ENCODE results near the gene FKBP4. TPM values are rescaled to one million over a fixed set of nuclear protein-coding genes. Genes with fewer than 3 reads are reported as not detected.

The FKBP4 gene
- total and polyA plus RNA-seq, 2 donors (not counting 3 experiments of a cell fraction or from before 2014, with no cell fraction given), result 31.0 to 85.6 TPM

- Histone ChIP-seq H3K27ac (ENCODE audit: insufficient read depth, low read depth, low read length) (no peak overlapping the region), H2AFZ (ENCODE audit: low read depth, low read length) (no peak overlapping the region), H3K9ac (replicated peaks; ENCODE audit: extremely low read depth, insufficient read depth, low read length) (no peak overlapping the region), H3K4me2 (ENCODE audit: insufficient read depth, low read length) (no peak overlapping the region), H3K9me1 (replicated peaks; ENCODE audit: control insufficient read depth, extremely low read depth, insufficient read depth, low read length) (no peaks in the 10 kb centered on the region), H4K20me1 (replicated peaks; ENCODE audit: control insufficient read depth, extremely low read depth, insufficient read depth, low read length) (no peaks in the 10 kb centered on the region), H3K9me3 (replicated peaks; ENCODE audit: control insufficient read depth, insufficient read depth, low read length) (no peaks in the 10 kb centered on the region), H3K36me3 (ENCODE audit: control insufficient read depth in 2 of 2, extremely low read depth in 1 of 2, insufficient read depth in 2 of 2, low read length in 2 of 2) (no peaks in the 10 kb centered on the region), H3K79me2 (ENCODE audit: control insufficient read depth, insufficient read depth, low read length) (no peaks in the 10 kb centered on the region), H3K4me3 (replicated peaks in 1 of 3; ENCODE audit: insufficient read depth in 1 of 3, low read depth in 1 of 3, low read length in 3 of 3) (no peak overlapping the region), H3K4me1 (ENCODE audit: control insufficient read depth, extremely low read depth, insufficient read depth, low read length) (no peaks in the 10 kb centered on the region), H3K27me3 (ENCODE audit: control insufficient read depth in 2 of 2, insufficient read depth in 2 of 2, low read length in 2 of 2) (no peaks in the 10 kb centered on the region)
- ChIA-PET CTCF (no interaction called here), POLR2A (no interaction called here)
- FAIRE-seq (no peak), DNase-seq (ENCODE audit: low read depth, low spot score) (no peak)
- intact Hi-C loops (cut with micrococcal nuclease), result no loop called here
- dilution Hi-C loops (cut with MboI; ENCODE audit: extremely low pct_ligation_motif_present, low sequenced_read_pairs), result no loop called here
- no TSS peak for BruUV-seq (replicated peaks)
- no peak for TF ChIP-seq GATA2 (IDR thresholded peaks at IDR 0.05; ENCODE audit: insufficient read depth, insufficient read length, low read depth, low read length)
- TF ChIP-seq MYC (IDR thresholded peaks at IDR 0.05; ENCODE audit: low read depth, low read length), result no peak
- TF ChIP-seq POLR2A (IDR thresholded peaks at IDR 0.05; ENCODE audit: low read depth, low read length), result no peak
- no peak for TF ChIP-seq JUN (IDR thresholded peaks at IDR 0.05; ENCODE audit: borderline replicate concordance, insufficient read depth, insufficient read length, low read depth)
- TF ChIP-seq CTCF (IDR thresholded peaks at IDR 0.05; ENCODE audit: extremely low read depth in 1 of 2, insufficient read depth in 1 of 2, low read depth in 1 of 2, low read length in 2 of 2), result no peak
- no peak for TF ChIP-seq POLR2AphosphoS5 (IDR thresholded peaks at IDR 0.05; ENCODE audit: insufficient read depth, low read depth, low read length)
- no peak for TF ChIP-seq EZH2 (IDR thresholded peaks at IDR 0.05; ENCODE audit: borderline replicate concordance, low read depth, low read length, severe bottlenecking)
- no peak for TF ChIP-seq MAX (IDR thresholded peaks at IDR 0.05; ENCODE audit: insufficient read depth, insufficient read length)
- TF ChIP-seq FOS (IDR thresholded peaks at IDR 0.05; ENCODE audit: borderline replicate concordance, insufficient read depth, low read length), result no peak
Observed at GRCh38 chr12:2745655-2746054, 49.1 kb upstream of the FKBP4 start.
